Right renal pelvis (tissue), 4 donors: Measurements from ENCODE around the gene INPP5A. TPM values are rescaled to one million over a fixed set of nuclear protein-coding genes. Genes with fewer than 3 reads are reported as not detected.
"Not testable (repeated sequence)": the region's sequence is repeated elsewhere in the genome, so short reads cannot be mapped to it uniquely, and the experiment has no call there.

Experiments used
- DNase-seq, 4 donors: peaks; one replicate each; pipeline ENCODE4 v3.0.0-alpha.2; 2013; ENCODE audit warnings: low read depth in 4 of 4, low spot score in 3 of 4, missing footprints in 1 of 4
- polyA plus RNA-seq, 4 donors: library from polyadenylated mRNA; unstranded; fragments of 120-200 nt; gene quantifications; one replicate each; pipeline ENCODE4 v1.2.1, GENCODE V29; 2013; ENCODE audit not compliant: insufficient read length in 4 of 4

The INPP5A gene
- polyA plus RNA-seq, 4 donors = 32.2 to 39.1 (median 36.2) TPM

DNA sequence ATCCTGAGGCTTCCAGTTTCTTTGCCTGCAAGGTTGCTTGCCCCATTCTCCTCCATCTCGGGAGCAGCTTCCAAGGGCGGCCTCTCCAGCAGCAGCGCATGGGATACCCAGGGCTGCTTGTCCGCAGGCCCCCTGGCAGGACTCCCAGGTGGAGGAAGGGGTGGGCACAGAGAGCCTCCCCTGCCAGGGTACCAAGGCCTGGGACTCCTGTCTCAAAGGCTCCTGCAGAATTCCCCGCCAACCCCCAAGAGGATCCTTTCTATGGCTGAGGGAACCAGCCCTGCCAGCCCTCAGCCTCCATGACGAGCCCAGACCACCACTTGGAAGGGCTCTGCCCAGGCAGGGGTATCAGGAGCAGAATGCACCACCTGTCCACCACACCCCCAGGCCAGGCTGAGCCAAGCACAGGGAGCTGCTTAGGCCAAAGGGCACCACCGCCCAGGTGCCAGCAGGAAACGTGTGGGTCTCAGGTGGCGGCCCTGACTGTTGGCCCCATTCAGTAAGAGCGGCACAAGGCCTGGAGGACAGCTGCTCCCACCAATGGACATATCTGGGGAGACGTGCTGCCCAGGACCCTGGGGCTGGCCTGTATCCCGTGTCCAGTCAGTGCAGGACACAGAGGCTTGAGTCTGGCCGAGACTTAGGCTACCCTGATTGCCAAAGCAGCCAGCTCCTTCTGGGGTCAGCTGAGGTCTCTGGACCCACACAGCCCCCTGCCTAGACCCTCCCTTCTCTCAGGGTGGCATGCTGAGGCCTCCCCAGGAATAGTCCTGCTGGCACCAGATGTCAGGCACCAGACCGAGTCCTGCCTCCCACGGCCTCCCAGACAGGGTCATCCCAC lies 33.8 kb upstream of the INPP5A start:
- DNase-seq = no peak

DNA sequence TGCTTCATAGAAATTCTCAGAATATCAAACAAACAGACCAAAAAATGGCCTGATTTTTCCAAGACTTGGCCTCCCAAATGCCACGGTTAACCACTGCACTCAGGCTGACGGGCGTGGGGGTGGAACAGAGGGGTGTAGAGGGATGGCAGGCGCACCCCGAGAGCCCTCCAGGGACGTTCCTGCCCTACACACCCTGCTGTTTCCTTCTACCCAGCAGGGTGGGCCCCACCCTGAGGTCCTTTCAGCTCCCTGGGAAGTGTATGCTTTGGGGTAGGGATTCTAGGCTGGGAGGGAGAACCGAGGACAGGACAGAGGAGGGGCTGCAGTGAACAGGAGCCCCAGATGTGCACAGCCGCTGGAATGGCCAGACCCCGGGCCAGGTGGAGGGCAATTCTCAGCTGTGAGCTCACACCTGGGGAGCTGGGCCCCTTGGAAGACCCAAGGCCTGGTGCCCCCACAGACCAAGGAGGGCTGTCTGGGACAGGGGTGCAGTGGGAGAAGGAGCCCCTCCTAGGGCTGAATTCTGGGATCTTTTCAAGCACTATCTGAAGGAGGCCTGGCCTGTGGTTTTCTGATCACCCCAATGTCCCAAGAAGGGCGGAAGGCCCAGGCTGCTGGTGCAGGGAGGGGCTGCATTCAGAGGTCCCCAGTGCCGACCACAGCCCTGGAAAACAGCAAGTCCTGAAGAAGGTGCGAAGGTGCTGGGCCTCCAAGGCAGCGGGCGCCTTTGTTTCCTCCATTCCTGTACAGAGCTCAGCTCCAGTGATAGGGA lies 32.9 kb upstream of the INPP5A start:
- DNase-seq = no peak

DNA sequence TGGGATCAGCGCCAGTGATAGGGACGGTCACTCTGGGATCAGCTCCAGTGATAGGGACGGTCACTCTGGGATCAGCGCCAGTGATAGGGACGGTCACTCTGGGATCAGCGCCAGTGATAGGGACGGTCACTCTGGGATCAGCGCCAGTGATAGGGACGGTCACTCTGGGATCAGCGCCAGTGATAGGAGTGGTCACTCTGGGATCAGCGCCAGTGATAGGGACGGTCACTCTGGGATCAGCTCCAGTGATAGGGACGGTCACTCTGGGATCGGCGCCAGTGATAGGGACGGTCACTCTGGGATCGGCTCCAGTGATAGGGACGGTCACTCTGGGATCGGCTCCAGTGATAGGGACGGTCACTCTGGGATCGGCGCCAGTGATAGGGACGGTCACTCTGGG lies 32.0 kb upstream of the INPP5A start:
- DNase-seq = not testable (repeated sequence)

DNA sequence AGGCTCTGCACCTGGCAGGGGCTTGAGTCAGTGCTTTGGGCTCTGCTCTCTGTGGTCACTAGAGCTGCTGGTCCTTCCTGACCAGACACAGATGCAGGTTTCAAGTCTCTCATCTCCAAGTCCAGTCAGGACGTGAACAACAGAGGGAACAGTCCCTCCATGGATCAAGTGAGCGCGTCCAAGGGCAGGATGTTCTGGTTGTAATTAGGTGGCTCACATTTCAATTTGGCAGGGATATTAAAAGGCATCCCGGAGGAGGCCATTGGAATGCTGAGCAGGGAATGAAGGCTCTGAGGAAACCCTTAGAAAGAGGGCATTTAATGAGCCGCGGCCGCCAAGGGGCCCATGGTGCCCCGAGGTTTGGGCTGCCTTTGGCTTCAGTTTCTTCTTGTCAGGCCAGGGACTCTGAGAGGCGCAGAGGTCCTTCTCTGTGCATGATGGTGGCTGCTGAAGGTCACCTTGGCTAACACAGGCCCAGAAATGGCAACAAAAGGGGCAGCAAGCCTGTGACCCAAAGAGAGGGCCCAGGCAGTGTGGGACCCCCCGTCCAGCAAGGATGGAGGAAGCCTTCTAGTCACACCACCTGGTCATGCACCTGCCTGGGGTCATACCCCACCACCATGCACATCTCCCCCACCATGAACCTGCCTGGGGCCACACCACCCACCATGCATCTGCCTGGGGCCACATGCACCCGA lies 30.7 kb upstream of the INPP5A start:
- no peak for DNase-seq

DNA sequence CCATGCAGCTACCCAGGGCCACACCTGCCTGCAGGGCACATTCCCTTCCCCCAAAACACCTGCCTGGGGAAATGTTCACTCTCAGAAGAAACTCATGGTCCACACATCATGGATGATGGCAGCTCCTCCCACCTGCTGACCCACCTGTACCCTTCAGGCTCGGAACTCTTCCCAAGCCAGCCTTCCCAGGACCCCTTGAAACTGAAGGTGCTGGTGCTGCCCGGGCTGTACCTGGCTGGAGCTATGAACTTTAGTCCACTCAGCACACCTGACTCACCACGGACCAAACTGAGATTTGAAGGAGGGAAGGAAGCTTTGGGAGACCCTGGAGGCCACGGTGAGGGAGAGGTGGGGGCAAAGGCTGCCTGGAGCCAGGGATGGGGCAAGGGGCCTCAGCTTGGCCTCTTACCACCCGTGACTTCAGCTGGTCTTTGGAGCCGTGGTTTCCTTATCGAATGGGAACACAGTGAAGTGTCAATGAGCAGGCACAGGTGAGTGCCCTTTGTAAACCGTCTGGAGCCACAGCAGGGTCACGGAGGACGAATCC lies 30.1 kb upstream of the INPP5A start:
- no peak for DNase-seq

- DNase-seq = no peak
Measured at GRCh38 chr10:132507956-132508490, 29.6 kb upstream of the INPP5A start.

DNA sequence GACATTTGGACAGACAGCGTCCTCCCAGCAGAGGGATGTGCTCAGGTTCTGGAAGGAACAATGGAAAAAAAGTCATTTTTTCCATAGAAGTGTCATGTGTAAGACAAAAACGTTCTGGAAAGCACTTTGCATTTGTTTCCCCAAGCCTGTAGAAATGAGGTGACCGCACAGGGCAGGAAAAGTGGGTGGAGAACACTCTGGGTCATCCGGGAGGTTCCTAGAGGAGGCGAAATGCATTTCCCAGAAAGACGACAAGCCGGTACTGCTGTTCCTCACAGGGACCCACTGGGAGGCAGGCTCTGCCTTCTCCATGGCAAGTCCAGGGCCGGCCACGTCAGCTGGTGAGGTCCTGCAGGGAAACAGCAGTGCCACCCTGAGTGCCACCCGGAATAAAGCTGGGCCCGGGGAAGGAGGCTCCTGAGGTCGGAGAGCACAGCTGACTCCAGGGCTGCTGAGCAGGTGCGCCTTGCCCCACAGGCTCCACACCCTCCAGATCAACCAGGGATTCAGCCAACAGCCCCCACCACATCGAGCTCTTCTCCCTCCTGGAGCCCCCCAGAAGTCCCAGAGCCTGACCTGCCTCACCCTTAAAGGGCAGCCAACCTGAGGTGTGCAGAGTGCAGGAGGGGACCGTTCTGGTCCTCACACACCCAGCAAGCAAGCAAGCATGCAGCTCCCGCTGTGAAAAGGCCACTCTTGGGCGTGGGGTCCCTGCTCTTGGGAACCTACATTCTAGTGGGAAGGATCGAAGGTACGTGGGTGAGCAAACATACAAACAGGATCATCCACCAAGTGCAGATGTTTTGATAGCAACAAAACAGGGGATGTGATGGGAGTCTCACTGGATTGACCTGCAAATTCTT lies 28.8 kb upstream of the INPP5A start:
- DNase-seq = no peak

- no peak for DNase-seq
Measured at GRCh38 chr10:132509506-132510173, 27.9 kb upstream of the INPP5A start.

DNA sequence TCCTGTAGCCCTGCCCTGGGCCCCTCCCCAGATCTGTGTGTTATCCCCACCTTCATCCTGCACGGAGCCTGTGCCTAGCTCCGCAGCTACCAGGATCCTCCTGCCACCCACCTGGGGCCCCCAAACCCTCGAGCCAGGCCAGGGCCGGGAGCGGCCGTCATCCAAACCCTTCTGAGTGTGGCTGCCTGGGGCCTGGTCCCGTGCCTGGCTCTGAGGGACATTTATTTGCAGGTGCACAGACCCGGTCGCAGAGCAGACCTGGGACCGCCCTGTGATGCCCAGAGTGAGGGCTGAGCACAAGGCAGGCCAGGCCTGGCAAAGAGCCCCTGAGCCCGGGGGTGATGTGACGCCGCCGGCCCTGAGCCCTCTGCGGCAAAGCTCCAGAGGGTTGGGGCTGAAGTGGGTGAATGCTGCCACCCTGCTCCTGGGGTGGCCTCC lies 27.4 kb upstream of the INPP5A start:
- DNase-seq = no peak

DNA sequence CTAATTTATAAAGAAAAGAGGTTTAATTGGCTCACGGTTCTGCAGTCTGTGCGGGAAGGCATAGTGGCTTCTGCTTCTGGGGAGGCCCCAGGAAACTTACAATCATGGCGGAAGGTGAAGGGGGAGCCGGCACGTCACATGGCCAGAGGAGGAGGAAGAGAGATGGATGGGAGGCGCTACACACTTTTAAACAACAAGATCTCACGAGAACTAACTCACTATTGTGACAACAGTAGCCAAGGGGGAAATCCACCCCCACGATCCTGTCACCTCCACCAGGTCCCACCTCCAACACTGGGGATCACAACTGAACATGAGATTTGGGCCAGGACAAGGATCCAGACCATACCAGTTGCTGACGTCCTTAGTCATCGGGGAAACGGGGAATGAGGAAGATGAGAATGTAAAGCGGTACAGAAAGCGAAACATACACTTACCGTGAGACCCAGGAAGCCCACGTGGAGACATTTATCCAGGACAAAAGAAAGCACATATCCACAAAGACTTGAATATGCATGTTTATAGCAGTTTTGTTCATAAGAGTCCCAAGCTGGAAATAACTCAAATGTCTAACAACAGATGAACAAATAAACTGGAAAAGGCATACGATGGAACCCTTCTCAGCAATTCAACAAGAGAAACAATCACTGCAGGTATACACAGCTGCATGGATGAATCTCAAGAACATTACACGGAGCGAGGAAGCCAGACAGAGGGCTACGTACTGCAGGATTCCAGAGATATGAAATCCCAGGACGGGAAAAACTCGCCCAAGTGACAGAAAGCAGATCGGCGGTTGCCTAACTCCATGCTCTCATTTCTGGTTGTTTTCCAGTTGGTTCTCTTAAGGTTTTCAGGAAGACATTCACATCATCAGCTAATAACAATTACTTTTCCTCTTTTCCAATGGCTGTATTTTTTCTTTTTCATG lies 26.2 kb upstream of the INPP5A start:
- no peak for DNase-seq

DNA sequence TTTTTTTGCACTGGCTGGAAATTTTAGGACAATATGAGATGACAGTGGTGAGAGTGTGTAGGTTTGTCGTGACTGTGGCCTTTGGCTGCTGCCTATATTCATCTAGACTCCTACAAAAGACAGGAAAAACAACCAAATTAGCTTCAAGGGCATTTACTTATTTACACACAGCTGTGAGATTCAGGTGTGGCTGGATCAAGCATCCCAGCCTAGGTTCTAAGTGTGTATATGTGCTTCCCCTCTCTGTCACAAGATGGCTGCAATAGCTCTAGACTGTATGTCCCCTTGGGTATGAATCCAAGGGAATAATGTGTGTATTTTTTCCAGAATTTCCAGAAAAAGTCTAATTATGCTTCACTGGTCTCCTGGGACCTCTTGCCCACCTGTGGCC lies 25.5 kb upstream of the INPP5A start:
- no peak for DNase-seq

- DNase-seq = no peak
Measured at GRCh38 chr10:132512693-132513345, 24.8 kb upstream of the INPP5A start.

DNA sequence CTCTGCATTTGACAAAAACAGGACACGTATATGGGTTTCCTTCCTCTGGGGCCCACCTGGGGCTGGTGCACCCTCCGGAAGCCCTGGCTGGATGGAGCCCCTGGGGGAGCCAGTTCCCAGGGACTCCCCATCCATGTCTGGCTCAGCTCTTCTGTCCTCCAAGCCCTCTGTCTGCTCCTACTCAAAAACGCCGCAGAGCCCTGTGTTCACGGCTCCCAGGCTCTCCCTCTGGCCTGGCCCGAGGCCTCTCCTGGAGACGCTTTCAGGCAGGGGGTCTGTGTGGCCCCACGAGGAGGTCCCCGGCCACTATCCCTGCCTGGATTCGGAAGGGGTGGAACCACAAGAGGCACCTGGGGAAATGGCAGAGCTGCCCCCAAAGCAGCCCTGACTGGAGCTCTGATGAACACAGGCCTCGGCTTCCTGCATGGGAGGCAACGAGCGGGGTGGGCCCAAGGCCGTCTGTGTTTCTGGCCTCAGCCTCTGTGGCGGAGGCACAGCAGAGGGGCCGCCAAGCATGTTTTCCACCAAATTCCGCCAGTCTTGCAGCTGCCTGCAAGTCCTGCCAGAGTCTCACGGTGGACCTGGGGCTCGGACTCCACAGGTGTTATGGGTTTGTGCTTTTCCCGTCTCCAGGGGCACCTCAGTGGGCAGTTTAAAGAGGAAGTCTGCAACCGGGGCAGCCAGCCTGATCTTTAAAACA lies 22.6 kb upstream of the INPP5A start:
- DNase-seq = no peak

DNA sequence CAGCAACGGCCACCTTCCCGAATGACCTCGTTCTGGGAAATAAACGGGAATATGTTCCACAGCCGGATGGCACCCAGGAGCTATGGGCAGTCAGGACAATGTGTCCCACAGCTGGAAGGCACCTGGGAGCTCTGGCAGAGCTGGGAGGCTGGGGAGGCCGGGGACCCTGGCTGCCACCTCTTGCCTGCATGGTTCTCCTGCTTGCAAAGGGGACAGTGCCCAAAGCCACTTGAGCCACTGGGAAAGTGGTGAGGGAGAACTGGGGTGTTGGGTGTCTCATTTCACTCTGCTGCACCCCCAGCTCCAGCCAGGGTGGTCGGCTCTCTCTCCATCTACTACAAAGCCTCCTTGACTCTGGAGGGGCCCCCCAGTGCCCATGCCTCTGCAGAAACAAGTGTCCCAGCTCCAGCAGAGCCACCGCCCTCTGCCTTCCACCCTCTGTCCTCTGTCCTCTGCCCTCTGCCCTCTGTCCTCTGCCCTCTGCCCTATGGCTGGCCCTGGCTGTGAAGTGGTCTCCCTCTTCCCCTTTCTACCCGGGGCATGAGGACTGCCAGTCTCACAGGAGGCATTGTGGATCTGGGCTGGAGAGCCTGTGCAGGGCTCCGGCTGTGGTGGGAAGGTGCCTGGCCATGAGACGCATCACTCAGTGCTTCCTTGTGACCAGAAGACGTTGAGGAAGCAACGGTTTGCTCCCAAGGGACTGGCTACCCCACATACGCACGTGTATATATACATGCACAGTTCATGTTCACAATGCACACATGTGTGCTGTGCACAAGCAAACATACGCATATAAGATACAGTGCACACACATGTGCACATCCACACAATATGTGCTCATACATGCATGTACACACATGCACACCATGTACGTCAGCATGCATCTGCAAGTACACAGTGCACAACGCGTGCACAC lies 21.5 kb upstream of the INPP5A start:
- no peak for DNase-seq

- DNase-seq = peak; percentile 76 to 89 (median 82)
Measured at GRCh38 chr10:132516771-132517725, 20.5 kb upstream of the INPP5A start.
